B cell (primary cell): Measurements from ENCODE around the gene NELL2. TPM values are rescaled to one million over a fixed set of nuclear protein-coding genes. Genes with fewer than 3 reads are reported as not detected.

ENCODE experiments used
- ATAC-seq: fragments of 200-7000 bp; cut with Tn5 transposase; one replicate; pipeline ENCODE4 v1.10.0; 2021; ENCODE audit warnings: low read depth, mild to moderate bottlenecking, moderate number of reproducible peaks, moderate library complexity
- CTCF ChIA-PET: fragments of 350-600 bp; sonication (Branson Sonifier 250); formaldehyde crosslinking; loops from one replicate; lab custom pipeline; 2021; ENCODE audit warnings: antibody characterized with exemption, inconsistent platforms; lab: Charles Lee
- POLR2A ChIA-PET: fragments of 350-600 bp; sonication (Branson Sonifier 250); formaldehyde crosslinking; loops from one replicate; lab custom pipeline; 2021; ENCODE audit warnings: antibody characterized with exemption; lab: Charles Lee
- DNase-seq: peaks from one replicate; pipeline ENCODE4 v3.0.0; 2013
- H2AFZ ChIP-seq: 2 replicates; pipeline ENCODE4 v1.6.1; 2012; ENCODE audit warnings: mild to moderate bottlenecking, low read depth, low read length; ENCODE audit not compliant: insufficient read depth, poor library complexity, severe bottlenecking
- H3K27ac ChIP-seq, 2 donors: 1 replicate in 1 of 2; 2 replicates in 1 of 2; pipeline ENCODE4 v1.5.1; 2012 to 2013; ENCODE audit warnings: low read length in 2 of 2, mild to moderate bottlenecking in 2 of 2, moderate library complexity in 1 of 2
- H3K27me3 ChIP-seq, 4 experiments: fragments of 200-600 bp in 1 of 4; sonication (generic) in 1 of 4; replicated peaks in 1 of 4; 1 replicate in 2 of 4; 2 replicates in 2 of 4; pipeline versions ENCODE4 v1.6.1 to v1.7.0; 2013 to 2016; ENCODE audit warnings: low read length in 3 of 4, mild to moderate bottlenecking in 2 of 4, mixed read lengths in 1 of 4, moderate library complexity in 1 of 4; ENCODE audit not compliant: insufficient read depth in 4 of 4, control insufficient read depth in 3 of 4; ENCODE audit errors: control extremely low read depth in 1 of 4
- H3K36me3 ChIP-seq, 2 experiments: replicated peaks in 1 of 2; 1 replicate in 1 of 2; 2 replicates in 1 of 2; pipeline versions ENCODE4 v1.6.1 to v1.7.1; 2013; ENCODE audit warnings: low read length in 1 of 2; ENCODE audit not compliant: insufficient read depth in 2 of 2, control insufficient read depth in 1 of 2; ENCODE audit errors: control extremely low read depth in 1 of 2, extremely low read depth in 1 of 2
- H3K4me1 ChIP-seq, 2 donors: fragments of 200-600 bp in 1 of 2; sonication (generic) in 1 of 2; 1 replicate in 1 of 2; 2 replicates in 1 of 2; pipeline versions ENCODE4 v1.5.1 to v1.6.1; 2013 to 2017; ENCODE audit warnings: low read length in 2 of 2; ENCODE audit not compliant: control insufficient read depth in 2 of 2, insufficient read depth in 2 of 2
- H3K4me2 ChIP-seq: replicated peaks from 2 replicates; pipeline ENCODE3; 2012; ENCODE audit warnings: mild to moderate bottlenecking, low read depth, low read length; ENCODE audit not compliant: poor library complexity, severe bottlenecking
- H3K4me3 ChIP-seq, 5 experiments: fragments of 200-600 bp in 1 of 5; sonication (generic) in 1 of 5; 1 replicate in 3 of 5; 2 replicates in 2 of 5; pipeline versions ENCODE4 v1.5.1 to v1.7.0; 2011 to 2016; ENCODE audit warnings: low read length in 4 of 5, mild to moderate bottlenecking in 4 of 5, low read depth in 2 of 5, control low read depth in 1 of 5, moderate library complexity in 1 of 5; ENCODE audit not compliant: insufficient read depth in 1 of 5; ENCODE audit errors: control extremely low read depth in 1 of 5, extremely low read depth in 1 of 5
- H3K79me2 ChIP-seq: fragments of 200-600 bp; sonication (generic); one replicate; pipeline ENCODE4 v1.6.0; 2016; ENCODE audit warnings: low read length; ENCODE audit not compliant: control insufficient read depth, insufficient read depth
- H3K9ac ChIP-seq: fragments of 200-600 bp; sonication (generic); 2 replicates; pipeline ENCODE4 v1.6.1; 2017; ENCODE audit warnings: mild to moderate bottlenecking, low read length, moderate library complexity
- H3K9me3 ChIP-seq, 3 donors: one replicate each; pipeline versions ENCODE4 v1.6.1 to v1.7.1; 2013; ENCODE audit warnings: low read length in 2 of 3; ENCODE audit not compliant: control insufficient read depth in 2 of 3, insufficient read depth in 1 of 3; ENCODE audit errors: control extremely low read depth in 1 of 3
- H4K20me1 ChIP-seq: 2 replicates; pipeline ENCODE4 v1.6.0; 2012; ENCODE audit warnings: mild to moderate bottlenecking, low read length; ENCODE audit not compliant: insufficient read depth, control insufficient read depth, poor library complexity, severe bottlenecking
- H3K27ac Mint-ChIP-seq: one replicate; pipeline ENCODE4 v1.8.0; 2021; ENCODE audit warnings: mixed read lengths
- H3K27me3 Mint-ChIP-seq: one replicate; pipeline ENCODE4 v1.8.0; 2021; ENCODE audit warnings: mixed read lengths
- H3K4me1 Mint-ChIP-seq: one replicate; pipeline ENCODE4 v1.8.0; 2021; ENCODE audit warnings: mixed read lengths
- H3K4me3 Mint-ChIP-seq: one replicate; pipeline ENCODE4 v1.8.0; 2021; ENCODE audit warnings: mixed read lengths
- H3K9me3 Mint-ChIP-seq: one replicate; pipeline ENCODE4 v1.8.0; 2022; ENCODE audit warnings: mixed read lengths; ENCODE audit not compliant: insufficient read depth
- EZH2 ChIP-seq: IDR thresholded peaks from 2 replicates; pipeline ENCODE4 v1.6.1; 2012; ENCODE audit warnings: borderline replicate concordance, low read depth, mild to moderate bottlenecking, moderate library complexity, low read length; ENCODE audit not compliant: insufficient read depth, poor library complexity, severe bottlenecking
- WGBS: methylation state at CpG from one replicate; pipeline ENCODE4 v1.1.5; 2013; ENCODE audit warnings: missing lambda C conversion rate; ENCODE audit not compliant: insufficient coverage; 5-methylcytosine and 5-hydroxymethylcytosine counted together
- intact Hi-C: fragments of 100-400 bp; cut with micrococcal nuclease; formaldehyde crosslinking; loops from one replicate; pipeline ENCODE4 v1.10.0; 2022
- polyA plus RNA-seq: library from polyadenylated mRNA; depleted of rRNA; stranded (reverse); fragments of >200 nt; gene quantifications from 2 replicates; pipeline ENCODE4 v1.2.3, GENCODE V29; 2012
- total RNA-seq, 2 donors: library from RNA; stranded (reverse); fragments of 120-200 nt in 1 of 2; gene quantifications; 1 replicate in 1 of 2; 2 replicates in 1 of 2; pipeline versions ENCODE4 v1.2.3 to v1.2.4, GENCODE V29; 2013 to 2022
- TF ChIP-seq, protein P1 (sequence below): fragments of 200-600 bp; IDR thresholded peaks from one replicate; pipeline ENCODE4 v1.8.0; 2022; ENCODE audit warnings: antibody characterized with exemption, mild to moderate bottlenecking

NELL2 gene
- total and polyA plus RNA-seq, 2 donors (not counting 1 experiment from before 2014, with no cell fraction given), result 0.22 TPM; not detected in 1

DNA sequence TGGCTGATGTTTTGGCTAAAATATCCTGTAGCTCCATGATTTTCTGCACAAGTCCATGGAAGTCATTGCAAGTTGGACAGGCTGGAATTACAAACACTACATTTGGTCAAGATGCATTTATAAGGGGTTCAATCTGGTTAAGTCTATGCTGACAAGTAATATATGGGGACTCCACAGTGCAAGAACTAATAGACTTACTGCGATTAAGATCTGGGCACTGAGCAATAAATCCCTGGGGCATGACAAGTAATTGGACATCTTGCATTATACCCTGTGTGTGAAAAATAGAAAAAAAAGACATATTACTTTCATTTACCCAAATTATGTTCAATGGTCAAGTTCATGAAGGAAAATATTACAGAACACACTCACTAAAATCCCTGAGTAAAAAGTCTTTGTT, 99.1 kb downstream of the NELL2 start:
- Histone ChIP-seq H3K36me3 (no peaks in the 10 kb centered on the region), H3K79me2 (no peaks in the 10 kb centered on the region), H4K20me1 (no peaks in the 10 kb centered on the region), H2AFZ (no peak overlapping the region), H3K27ac (no peak overlapping the region), H3K9me3 (peaks cover 0 to 1% (median 0%) of the 10 kb centered on the region in 3 donors), H3K4me2 (no peak overlapping the region), H3K27me3 (no peaks in the 10 kb centered on the region), H3K4me1 (no peaks in the 10 kb centered on the region), H3K9ac (no peak overlapping the region), H3K4me3 (no peak overlapping the region)
- peaks cover 5% of the 10 kb centered on the region for H3K27me3 Mint-ChIP-seq
- H3K4me3 Mint-ChIP-seq, result no peak overlapping the region
- ATAC-seq (no peak), DNase-seq (no peak)
- WGBS, result no CpG with 5 or more reads among the region's 1 CpG
- TF ChIP-seq, protein P1, sequence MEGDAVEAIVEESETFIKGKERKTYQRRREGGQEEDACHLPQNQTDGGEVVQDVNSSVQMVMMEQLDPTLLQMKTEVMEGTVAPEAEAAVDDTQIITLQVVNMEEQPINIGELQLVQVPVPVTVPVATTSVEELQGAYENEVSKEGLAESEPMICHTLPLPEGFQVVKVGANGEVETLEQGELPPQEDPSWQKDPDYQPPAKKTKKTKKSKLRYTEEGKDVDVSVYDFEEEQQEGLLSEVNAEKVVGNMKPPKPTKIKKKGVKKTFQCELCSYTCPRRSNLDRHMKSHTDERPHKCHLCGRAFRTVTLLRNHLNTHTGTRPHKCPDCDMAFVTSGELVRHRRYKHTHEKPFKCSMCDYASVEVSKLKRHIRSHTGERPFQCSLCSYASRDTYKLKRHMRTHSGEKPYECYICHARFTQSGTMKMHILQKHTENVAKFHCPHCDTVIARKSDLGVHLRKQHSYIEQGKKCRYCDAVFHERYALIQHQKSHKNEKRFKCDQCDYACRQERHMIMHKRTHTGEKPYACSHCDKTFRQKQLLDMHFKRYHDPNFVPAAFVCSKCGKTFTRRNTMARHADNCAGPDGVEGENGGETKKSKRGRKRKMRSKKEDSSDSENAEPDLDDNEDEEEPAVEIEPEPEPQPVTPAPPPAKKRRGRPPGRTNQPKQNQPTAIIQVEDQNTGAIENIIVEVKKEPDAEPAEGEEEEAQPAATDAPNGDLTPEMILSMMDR, result no peak
- no peak for TF ChIP-seq EZH2
- H3K4me1 Mint-ChIP-seq, result no peaks in the 10 kb centered on the region
- CTCF ChIA-PET, result interaction anchor here (0.5 to 1.4 kb wide), 4 partner anchors 12 to 153 kb away, joined by 3 to 4 read pairs (median 3); no protein-coding TSS in a partner anchor
- H3K27ac Mint-ChIP-seq, result no peak overlapping the region
- POLR2A ChIA-PET, result interaction anchor here (0.6 kb wide), 1 partner anchor 15 kb away, joined by 5 read pairs; no protein-coding TSS in a partner anchor
- H3K9me3 Mint-ChIP-seq, result peaks cover 6% of the 10 kb centered on the region
- intact Hi-C loops, result loop anchor here (2.0 kb wide), 1 partner anchor 98 kb away; no protein-coding TSS in a partner anchor

DNA sequence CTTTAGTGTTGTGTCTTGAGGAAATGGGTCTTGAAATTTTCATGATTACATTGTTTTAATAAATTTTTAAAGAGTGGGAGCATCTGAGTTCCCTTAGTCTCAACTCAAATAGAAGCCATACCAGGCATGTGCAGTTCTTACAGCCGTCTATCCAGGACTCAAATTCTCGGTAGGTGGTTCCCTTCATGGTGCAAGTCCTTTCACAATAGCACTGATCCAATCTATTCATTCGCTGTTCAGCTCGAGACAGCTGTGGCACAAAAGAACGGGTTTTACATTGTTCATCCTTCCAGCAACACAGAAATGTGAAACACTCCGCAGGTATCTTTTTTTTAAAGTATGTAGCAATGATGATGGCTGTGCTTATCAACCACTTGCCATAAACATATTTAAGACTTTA, 100.2 kb downstream of the NELL2 start:
- H3K4me3 ChIP-seq, result no peak overlapping the region
- TF ChIP-seq EZH2, result no peak
- TF ChIP-seq, protein P1, result no peak
- intact Hi-C loops, result loop anchor here (2.0 kb wide), 1 partner anchor 99 kb away; no protein-coding TSS in a partner anchor
- peaks cover 4% of the 10 kb centered on the region for H3K9me3 Mint-ChIP-seq
- H3K79me2 ChIP-seq, result no peaks in the 10 kb centered on the region
- no peak overlapping the region for H3K9ac ChIP-seq
- ATAC-seq, result no peak
- no peak overlapping the region for H3K27ac Mint-ChIP-seq
- H3K36me3 ChIP-seq, result no peaks in the 10 kb centered on the region
- no peak overlapping the region for H3K4me3 Mint-ChIP-seq
- no peaks in the 10 kb centered on the region for H3K27me3 ChIP-seq
- no peak overlapping the region for H3K27ac ChIP-seq
- no peaks in the 10 kb centered on the region for H3K4me1 ChIP-seq
- DNase-seq, result no peak
- H3K4me1 Mint-ChIP-seq, result no peaks in the 10 kb centered on the region
- peaks cover 0 to 1% (median 0%) of the 10 kb centered on the region in 3 donors for H3K9me3 ChIP-seq
- H4K20me1 ChIP-seq, result no peaks in the 10 kb centered on the region
- no peak overlapping the region for H2AFZ ChIP-seq
- POLR2A ChIA-PET, result no interaction called here
- no peak overlapping the region for H3K4me2 ChIP-seq
- CTCF ChIA-PET, result interaction anchor here (1.4 to 2.6 kb wide), 3 partner anchors 99 to 155 kb away, joined by 3 to 20 read pairs (median 11); partner anchors contain the start of gene NELL2
- H3K27me3 Mint-ChIP-seq, result peaks cover 5% of the 10 kb centered on the region
- 95% methylated on average over 4 of the region's 6 CpGs for WGBS
